H9 (cell line): Measurements from ENCODE around the gene ZNF408. TPM values are rescaled to one million over a fixed set of nuclear protein-coding genes. Genes with fewer than 3 reads are reported as not detected.

Experiments
- DNase-seq: peaks from one replicate; pipeline ENCODE4 v3.0.0-alpha.2; 2017
- H2AFZ ChIP-seq: one replicate; pipeline ENCODE4 v1.6.1; 2013; ENCODE audit warnings: mild to moderate bottlenecking, low read length, control low read depth, moderate library complexity
- H2AK5ac ChIP-seq: 2 replicates; pipeline ENCODE4 v1.6.1; 2013; ENCODE audit warnings: low read length, control low read depth, mixed read lengths; ENCODE audit not compliant: insufficient read length
- H2BK120ac ChIP-seq: one replicate; pipeline ENCODE4 v1.6.1; 2013; ENCODE audit warnings: low read depth, mild to moderate bottlenecking, low read length, control low read depth, inconsistent platforms; ENCODE audit not compliant: poor library complexity, severe bottlenecking
- H2BK12ac ChIP-seq: 2 replicates; pipeline ENCODE4 v1.6.1; 2013; ENCODE audit warnings: low read length, control low read depth, mixed read lengths, low read depth; ENCODE audit not compliant: insufficient read length
- H2BK15ac ChIP-seq: 2 replicates; pipeline ENCODE4 v1.6.1; 2013; ENCODE audit warnings: low read depth, low read length, control low read depth
- H2BK20ac ChIP-seq: one replicate; pipeline ENCODE4 v1.6.1; 2013; ENCODE audit warnings: low read depth, mild to moderate bottlenecking, low read length, control low read depth, inconsistent platforms; ENCODE audit not compliant: poor library complexity, severe bottlenecking
- H2BK5ac ChIP-seq: 2 replicates; pipeline ENCODE4 v1.6.1; 2013; ENCODE audit warnings: low read length, control low read depth, mixed read lengths; ENCODE audit not compliant: insufficient read length
- H3K14ac ChIP-seq: 2 replicates; pipeline ENCODE4 v1.6.1; 2013; ENCODE audit warnings: low read length, control low read depth; ENCODE audit not compliant: insufficient read depth
- H3K18ac ChIP-seq: 2 replicates; pipeline ENCODE4 v1.6.1; 2013; ENCODE audit warnings: low read depth, mild to moderate bottlenecking, mixed read lengths, low read length, control low read depth; ENCODE audit not compliant: insufficient read length
- H3K23ac ChIP-seq: 2 replicates; pipeline ENCODE4 v1.6.1; 2013; ENCODE audit warnings: low read length, control low read depth, mixed read lengths, low read depth; ENCODE audit not compliant: insufficient read length
- H3K23me2 ChIP-seq: 2 replicates; pipeline ENCODE4 v1.6.1; 2013; ENCODE audit warnings: low read depth, mild to moderate bottlenecking, mixed read lengths, low read length, control low read depth; ENCODE audit not compliant: insufficient read length, poor library complexity, severe bottlenecking
- H3K27ac ChIP-seq: 2 replicates; pipeline ENCODE4 v1.5.1; 2013; ENCODE audit warnings: low read length, control low read depth, mixed read lengths, low read depth; ENCODE audit not compliant: insufficient read length
- H3K27me3 ChIP-seq: 2 replicates; pipeline ENCODE4 v1.6.1; 2013; ENCODE audit warnings: low read length, control low read depth, inconsistent platforms; ENCODE audit not compliant: insufficient read depth
- H3K4ac ChIP-seq: 2 replicates; pipeline ENCODE4 v1.6.1; 2013; ENCODE audit warnings: low read depth, mild to moderate bottlenecking, control low read depth, inconsistent platforms, low read length, moderate library complexity
- H3K4me1 ChIP-seq: 2 replicates; pipeline ENCODE4 v1.6.1; 2013; ENCODE audit warnings: low read length, control low read depth, inconsistent platforms; ENCODE audit not compliant: insufficient read depth
- H3K4me2 ChIP-seq: 2 replicates; pipeline ENCODE4 v1.6.1; 2013; ENCODE audit warnings: low read length, control low read depth, mixed read lengths; ENCODE audit not compliant: insufficient read length, insufficient read depth
- H3K56ac ChIP-seq: 2 replicates; pipeline ENCODE4 v1.6.1; 2013; ENCODE audit warnings: low read depth, mild to moderate bottlenecking, mixed read lengths, low read length, control low read depth; ENCODE audit not compliant: insufficient read length
- H3K79me1 ChIP-seq: 2 replicates; pipeline ENCODE4 v1.6.1; 2013; ENCODE audit warnings: low read depth, mild to moderate bottlenecking, moderate library complexity, low read length, control low read depth, inconsistent platforms; ENCODE audit not compliant: insufficient read depth, poor library complexity, severe bottlenecking
- H3K79me2 ChIP-seq: 2 replicates; pipeline ENCODE4 v1.6.1; 2013; ENCODE audit warnings: low read length, control low read depth, inconsistent platforms; ENCODE audit not compliant: insufficient read depth
- H3K9ac ChIP-seq: 2 replicates; pipeline ENCODE4 v1.6.1; 2013; ENCODE audit warnings: low read length, control low read depth, mixed read lengths; ENCODE audit not compliant: insufficient read length; ENCODE audit errors: extremely low read depth
- H3K9me3 ChIP-seq: one replicate; pipeline ENCODE4 v1.6.1; 2013; ENCODE audit warnings: low read depth, low read length, inconsistent platforms; ENCODE audit not compliant: control insufficient read depth
- H3T11ph ChIP-seq: one replicate; pipeline ENCODE4 v1.6.1; 2013; ENCODE audit warnings: mild to moderate bottlenecking, low read length, control low read depth, inconsistent platforms
- H4K20me1 ChIP-seq: one replicate; pipeline ENCODE4 v1.6.1; 2013; ENCODE audit not compliant: control insufficient read depth, insufficient read length, insufficient read depth
- H4K5ac ChIP-seq: 2 replicates; pipeline ENCODE4 v1.6.1; 2013; ENCODE audit warnings: low read depth, mild to moderate bottlenecking, mixed read lengths, low read length, control low read depth; ENCODE audit not compliant: insufficient read length
- H4K8ac ChIP-seq: replicated peaks from 2 replicates; pipeline ENCODE4 v1.6.1; 2013; ENCODE audit warnings: low read length, control low read depth, mixed read lengths, low read depth; ENCODE audit not compliant: insufficient read length
- H4K91ac ChIP-seq: 2 replicates; pipeline ENCODE4 v1.6.1; 2013; ENCODE audit warnings: low read depth, mild to moderate bottlenecking, moderate library complexity, mixed read lengths, low read length, control low read depth; ENCODE audit not compliant: insufficient read length
- H3K27ac Mint-ChIP-seq, 3 experiments: 2 replicates in 2 of 3; 3 replicates in 1 of 3; pipeline ENCODE4 v1.8.0; 2020 to 2021; ENCODE audit warnings: mixed read lengths in 3 of 3, mild to moderate bottlenecking in 1 of 3, moderate library complexity in 1 of 3
- H3K27me3 Mint-ChIP-seq: 2 replicates; pipeline ENCODE4 v1.8.0; 2021; ENCODE audit warnings: low read depth, mild to moderate bottlenecking, moderate library complexity, mixed read lengths
- H3K36me3 Mint-ChIP-seq, 3 experiments: 2 replicates in 2 of 3; 3 replicates in 1 of 3; pipeline ENCODE4 v1.8.0; 2020 to 2021; ENCODE audit warnings: low read depth in 3 of 3, mixed read lengths in 3 of 3; ENCODE audit not compliant: insufficient read depth in 1 of 3
- H3K4me1 Mint-ChIP-seq, 2 experiments: 2 replicates each; pipeline ENCODE4 v1.8.0; 2020; ENCODE audit warnings: mixed read lengths in 2 of 2
- H3K4me3 Mint-ChIP-seq, 2 experiments: 2 replicates in 1 of 2; 3 replicates in 1 of 2; pipeline ENCODE4 v1.8.0; 2020 to 2021; ENCODE audit warnings: mild to moderate bottlenecking in 2 of 2, mixed read lengths in 2 of 2, moderate library complexity in 1 of 2
- H3K9me3 Mint-ChIP-seq, 2 experiments: 2 replicates in 1 of 2; 3 replicates in 1 of 2; pipeline ENCODE4 v1.8.0; 2020; ENCODE audit warnings: mild to moderate bottlenecking in 2 of 2, mixed read lengths in 2 of 2, moderate library complexity in 1 of 2
- CTCF ChIP-seq: fragments of 200-600 bp; sonication (generic); conservative IDR thresholded peaks from 3 replicates; pipeline ENCODE4 v1.8.0; 2021; ENCODE audit warnings: antibody characterized with exemption, mild to moderate bottlenecking
- WGBS: extraction: QIAGEN DNeasy Blood & Tissue Kit; methylation state at CpG from one replicate; pipeline ENCODE4 v1.1.7; 2013; ENCODE audit warnings: missing lambda C conversion rate, low lambda C conversion rate, mixed read lengths; ENCODE audit not compliant: insufficient read length; ENCODE audit errors: extremely low coverage; 5-methylcytosine and 5-hydroxymethylcytosine counted together
- total RNA-seq: library from RNA; stranded (reverse); gene quantifications from 2 replicates; pipeline ENCODE4 v1.2.1, GENCODE V29; 2021

The ZNF408 gene
- total RNA-seq, 1 experiment from 2014 or later: 16.6 TPM

GRCh38 chr11:46729110-46730027 lies 28.5 kb downstream of the ZNF408 start:
- Histone ChIP-seq H3K23ac (no peak overlapping the region), H3K14ac (no peak overlapping the region), H3K27ac (no peak overlapping the region), H2BK5ac (no peak overlapping the region), H3K9me3 (no peaks in the 10 kb centered on the region), H2BK15ac (no peak overlapping the region), H3K27me3 (no peaks in the 10 kb centered on the region), H3K4me2 (no peak overlapping the region), H4K91ac (no peak overlapping the region), H2BK20ac (no peak overlapping the region), H3K56ac (no peak overlapping the region), H3K79me2 (no peaks in the 10 kb centered on the region), H3K18ac (no peak overlapping the region), H4K5ac (no peak overlapping the region), H2BK12ac (no peak overlapping the region), H4K8ac (no peak overlapping the region), H4K20me1 (no peaks in the 10 kb centered on the region), H2BK120ac (no peak overlapping the region), H3K79me1 (no peaks in the 10 kb centered on the region), H3K23me2 (no peaks in the 10 kb centered on the region), H3K9ac (no peak overlapping the region), H3T11ph (no peak overlapping the region), H3K4ac (no peak overlapping the region), H3K4me1 (no peaks in the 10 kb centered on the region), H2AK5ac (no peak overlapping the region), H2AFZ (no peak overlapping the region)
- no CpG with 5 or more reads among the region's 24 CpGs for WGBS
- no peak for TF ChIP-seq CTCF
- H3K4me1 Mint-ChIP-seq: peaks cover 3 to 7% of the 10 kb centered on the region in 2 experiments
- no peak for DNase-seq
- H3K27me3 Mint-ChIP-seq: no peaks in the 10 kb centered on the region; the same call in none of the 2 replicates
- peak overlapping the region in 1 of 3 experiments; percentile 59; a peak in 1 of 7 replicates for H3K27ac Mint-ChIP-seq
- no peaks in the 10 kb centered on the region for H3K36me3 Mint-ChIP-seq
- H3K4me3 Mint-ChIP-seq: no peak overlapping the region
- no peaks in the 10 kb centered on the region for H3K9me3 Mint-ChIP-seq
